Measurements from ENCODE around the gene NRROS. TPM values are rescaled to one million over a fixed set of nuclear protein-coding genes. Genes with fewer than 3 reads are reported as not detected.

NRROS gene
- total and polyA plus RNA-seq, 10 of the 15 experiments (the other 5 are each of a cell fraction or from before 2014, with no cell fraction given) = 0.35 to 42.2 (median 12.6) TPM

DNA sequence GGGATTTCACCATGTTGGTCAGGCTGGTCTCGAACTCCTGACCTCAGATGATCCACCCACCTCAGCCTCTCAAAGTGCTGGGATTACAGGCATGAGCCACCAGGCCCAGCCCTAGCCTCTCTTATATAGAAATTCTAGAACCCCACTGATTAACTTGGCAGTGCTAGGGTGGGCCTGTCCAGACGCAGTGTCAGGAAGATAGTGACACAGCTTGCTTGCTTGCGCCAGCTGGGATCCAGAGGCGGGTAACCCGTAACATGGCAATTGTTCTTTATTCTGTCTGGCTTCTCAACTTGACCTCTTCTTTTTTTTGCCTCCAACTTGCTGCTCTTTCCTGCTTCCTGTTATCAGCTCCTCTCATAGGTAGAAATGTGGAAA is 56.3 kb downstream of the NRROS start:
- H3K27ac ChIP-seq (ENCODE audit: control insufficient read depth, insufficient read depth) = no peak overlapping the region
- FAIRE-seq (no peak), ATAC-seq (no peak), DNase-seq (ENCODE audit: low read depth, low spot score) (no peak)
- ChIA-PET CTCF (interaction anchor here (0.8 to 2.6 kb wide), 3 partner anchors 58 to 142 kb away, joined by 3 to 11 read pairs (median 3); no protein-coding TSS in a partner anchor), POLR2A (no interaction called here), SMC1A (ENCODE audit: uncharacterized antibody, unreplicated experiment) (interaction anchor here (1.3 to 1.5 kb wide), 2 partner anchors 83 to 87 kb away, joined by 3 to 5 read pairs; no protein-coding TSS in a partner anchor), RAD21 (ENCODE audit: unreplicated experiment) (no interaction called here)
- intact Hi-C loops (cut with micrococcal nuclease; ENCODE audit: unreplicated experiment) = no loop called here
- H3K4me1 ChIP-seq (ENCODE audit: control insufficient read depth, insufficient read depth, low read length) = no peaks in the 10 kb centered on the region
- H3K79me2 ChIP-seq (ENCODE audit: control insufficient read depth, insufficient read depth, low read length) = no peaks in the 10 kb centered on the region
- no peaks in the 10 kb centered on the region for H3K36me3 ChIP-seq (ENCODE audit: control insufficient read depth in 2 of 2, insufficient read depth in 2 of 2, low read length in 1 of 2)
- no peaks in the 10 kb centered on the region for H3K27me3 ChIP-seq (replicated peaks in 1 of 2; ENCODE audit: control insufficient read depth in 2 of 2, insufficient read depth in 2 of 2, low read length in 1 of 2)
- WGBS (ENCODE audit: insufficient coverage, insufficient replicate concordance, low lambda C conversion rate, missing lambda C conversion rate) = 84% methylated on average over 5 of the region's 5 CpGs
- no peak overlapping the region for H2AFZ ChIP-seq (ENCODE audit: control insufficient read depth, low read depth, low read length)
- no peak overlapping the region for H3K4me3 ChIP-seq
- no peak overlapping the region for H3K4me2 ChIP-seq (ENCODE audit: control insufficient read depth, insufficient read depth)
- no peaks in the 10 kb centered on the region for H4K20me1 ChIP-seq (ENCODE audit: control insufficient read depth, insufficient read depth)
- H3K9me3 ChIP-seq (replicated peaks; ENCODE audit: control insufficient read depth, insufficient read depth, low read length) = no peaks in the 10 kb centered on the region
- no TSS peak for BruUV-seq (replicated peaks)
- in situ Hi-C loops (cut with MboI) = no loop called here
- TF ChIP-seq NRF1 (conservative IDR thresholded peaks at IDR 0.05; ENCODE audit: low read depth, low read length) = no peak
- TF ChIP-seq EZH2 (IDR thresholded peaks at IDR 0.05; ENCODE audit: borderline replicate concordance, control insufficient read depth, low read depth, low read length) = no peak
- no peak for TF ChIP-seq TCF7 (IDR thresholded peaks at IDR 0.05; ENCODE audit: borderline replicate concordance)
- TF ChIP-seq IRF5 (IDR thresholded peaks at IDR 0.05; ENCODE audit: borderline replicate concordance) = no peak
- TF ChIP-seq MXI1 (IDR thresholded peaks at IDR 0.05; ENCODE audit: low read depth, low read length) = no peak
- TF ChIP-seq YBX1 (IDR thresholded peaks at IDR 0.05) = no peak
- no peak for TF ChIP-seq SREBF1 (IDR thresholded peaks at IDR 0.05; ENCODE audit: low read length)
- no peak for TF ChIP-seq PAX8 (IDR thresholded peaks at IDR 0.05)
- no peak for TF ChIP-seq SMC3 (IDR thresholded peaks at IDR 0.05; ENCODE audit: borderline replicate concordance, low read length)
- no peak for TF ChIP-seq LARP7 (IDR thresholded peaks at IDR 0.05)
- no peak overlapping the region for H3K9ac ChIP-seq (ENCODE audit: control insufficient read depth, insufficient read depth, low read length)

Measured in GM12878 (cell line).